ENCODE data around the gene FOCAD.

Gene FOCAD

DNA sequence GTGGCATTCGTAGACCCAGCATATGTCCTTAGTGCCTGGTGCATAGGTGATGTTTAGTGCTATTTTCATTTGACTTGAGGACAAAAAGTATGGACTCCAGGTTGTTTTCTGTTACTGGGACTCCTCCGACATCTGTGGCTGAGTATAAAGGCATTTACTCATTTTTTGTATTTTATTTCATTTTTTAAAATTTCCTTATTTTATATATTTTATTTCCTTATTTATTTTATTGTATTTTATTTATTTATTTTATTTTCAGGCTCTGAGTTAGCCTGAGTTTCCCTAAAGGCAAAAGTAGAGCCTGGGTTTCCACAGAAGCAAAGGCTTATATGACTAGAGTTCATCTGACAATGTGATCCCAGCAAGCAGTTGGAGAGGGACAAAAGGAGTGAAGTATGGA is 91.6 kb downstream of the FOCAD start:
- H3K4me3 ChIP-seq (ENCODE audit: low read length): no peak overlapping the region
- H3K4me1 ChIP-seq (ENCODE audit: insufficient read depth, low read length): no peaks in the 10 kb centered on the region
- WGBS: 96% methylated on average over 2 of the region's 2 CpGs
- H3K9me3 ChIP-seq (ENCODE audit: insufficient read depth, low read depth, low read length): no peaks in the 10 kb centered on the region
- peaks cover 14% of the 10 kb centered on the region for H3K36me3 ChIP-seq (ENCODE audit: insufficient read depth, low read length)
- no peaks in the 10 kb centered on the region for H3K27me3 ChIP-seq (ENCODE audit: insufficient read depth, low read length)
- H3K27ac ChIP-seq (ENCODE audit: low read depth, low read length): no peak overlapping the region
- H3K9ac ChIP-seq (ENCODE audit: low read depth, low read length): no peak overlapping the region

DNA sequence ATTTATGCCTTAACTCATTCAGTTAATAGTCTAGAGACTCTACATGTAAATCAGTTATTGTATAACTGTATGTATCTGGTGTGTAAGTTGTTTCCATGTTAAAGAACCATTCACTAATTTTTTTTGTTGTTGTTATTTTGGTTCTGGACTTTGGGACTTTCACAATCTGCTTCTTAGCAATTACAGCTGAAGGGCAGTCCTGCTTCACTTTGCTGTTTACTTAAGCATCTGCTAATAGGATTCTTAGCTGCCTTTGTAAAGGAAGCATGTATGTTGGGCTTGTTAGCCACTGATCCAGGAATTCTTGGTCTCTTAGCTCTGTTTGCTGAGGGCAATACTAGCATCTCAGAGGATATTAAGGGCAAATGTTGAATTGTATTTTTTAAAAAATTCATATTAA is 97.0 kb downstream of the FOCAD start:
- no peak overlapping the region for H3K4me3 ChIP-seq (ENCODE audit: low read length)
- no peak overlapping the region for H3K9ac ChIP-seq (ENCODE audit: low read depth, low read length)
- H3K9me3 ChIP-seq (ENCODE audit: insufficient read depth, low read depth, low read length): no peaks in the 10 kb centered on the region
- no peak overlapping the region for H3K27ac ChIP-seq (ENCODE audit: low read depth, low read length)
- no peaks in the 10 kb centered on the region for H3K27me3 ChIP-seq (ENCODE audit: insufficient read depth, low read length)
- peaks cover 26% of the 10 kb centered on the region for H3K4me1 ChIP-seq (ENCODE audit: insufficient read depth, low read length)
- 0 out of 2 replicates have a peak, but pooled peaks cover 3% of the 10 kb centered on the region for H3K36me3 ChIP-seq (ENCODE audit: insufficient read depth, low read length)

- Histone ChIP-seq H3K27ac (ENCODE audit: low read depth, low read length) (no peak overlapping the region), H3K36me3 (ENCODE audit: insufficient read depth, low read length) (0 out of 2 replicates have a peak, but pooled peaks cover 3% of the 10 kb centered on the region), H3K27me3 (ENCODE audit: insufficient read depth, low read length) (no peaks in the 10 kb centered on the region), H3K9me3 (ENCODE audit: insufficient read depth, low read depth, low read length) (no peaks in the 10 kb centered on the region), H3K4me1 (ENCODE audit: insufficient read depth, low read length) (peaks cover 26% of the 10 kb centered on the region), H3K4me3 (ENCODE audit: low read length) (no peak overlapping the region), H3K9ac (ENCODE audit: low read depth, low read length) (no peak overlapping the region)
- WGBS: 91% methylated on average over 5 of the region's 5 CpGs
These were observed 98.2 kb downstream of the FOCAD start for GRCh38 chr9:20782289-20782688.

DNA sequence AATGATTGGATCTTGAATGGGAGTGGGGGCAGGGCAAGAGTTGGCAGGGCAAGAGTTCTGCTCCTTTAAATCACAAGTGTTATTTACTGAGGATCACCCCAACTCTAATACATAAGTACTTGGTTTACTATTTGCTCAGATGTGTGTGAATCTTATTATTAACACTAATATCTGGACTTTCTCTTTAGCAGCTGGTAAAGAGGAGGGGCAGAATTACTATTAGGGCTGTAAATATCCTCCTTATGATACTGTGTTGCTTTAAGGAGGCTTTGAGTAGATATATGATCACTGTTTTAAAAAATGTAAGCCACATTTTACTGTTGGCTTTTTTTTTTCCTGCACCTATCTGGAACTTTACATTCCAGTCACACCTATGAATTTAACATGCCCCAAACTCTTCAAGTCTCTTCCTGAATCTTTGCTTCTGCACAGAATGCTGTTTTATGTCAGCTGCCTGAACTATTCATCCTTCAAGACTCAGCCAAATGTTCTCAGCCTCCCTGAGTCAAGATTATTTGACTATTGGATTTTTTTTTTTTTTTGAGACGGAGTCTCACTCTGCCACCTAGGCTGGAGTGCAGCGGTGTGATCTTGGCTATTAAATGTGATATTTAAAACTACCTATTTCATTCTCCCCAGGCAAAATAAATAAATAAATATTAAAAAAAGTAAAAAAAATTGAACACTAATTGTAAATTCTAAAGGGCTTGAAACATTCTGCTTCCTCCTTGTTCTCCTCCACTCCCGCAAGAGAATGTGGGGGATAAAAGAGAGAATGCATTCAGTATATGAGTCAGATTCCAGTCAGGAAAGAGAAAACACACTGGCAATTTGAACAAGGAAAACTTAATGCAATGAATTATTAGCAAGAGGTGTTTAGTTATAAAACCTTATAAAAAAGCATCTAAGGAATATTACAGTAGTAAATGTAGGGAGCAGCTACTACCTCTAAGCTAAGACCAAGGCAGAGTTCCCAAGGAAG is 99.3 kb downstream of the FOCAD start:
- Histone ChIP-seq H3K9ac (ENCODE audit: low read depth, low read length) (no peak overlapping the region), H3K36me3 (ENCODE audit: insufficient read depth, low read length) (0 out of 2 replicates have a peak, but pooled peaks cover 3% of the 10 kb centered on the region), H3K9me3 (ENCODE audit: insufficient read depth, low read depth, low read length) (no peaks in the 10 kb centered on the region), H3K27ac (ENCODE audit: low read depth, low read length) (no peak overlapping the region), H3K27me3 (ENCODE audit: insufficient read depth, low read length) (no peaks in the 10 kb centered on the region), H3K4me1 (ENCODE audit: insufficient read depth, low read length) (peaks cover 26% of the 10 kb centered on the region), H3K4me3 (ENCODE audit: low read length) (no peak overlapping the region)
- WGBS: 100% methylated on average over 1 of the region's 3 CpGs

- 86% methylated on average over 1 of the region's 1 CpG for WGBS
- H3K27ac ChIP-seq (ENCODE audit: low read depth, low read length): no peak overlapping the region
- H3K4me3 ChIP-seq (ENCODE audit: low read length): no peak overlapping the region
- no peaks in the 10 kb centered on the region for H3K9me3 ChIP-seq (ENCODE audit: insufficient read depth, low read depth, low read length)
- H3K4me1 ChIP-seq (ENCODE audit: insufficient read depth, low read length): peaks cover 26% of the 10 kb centered on the region
- 0 out of 2 replicates have a peak, but pooled peaks cover under 1% of the 10 kb centered on the region for H3K36me3 ChIP-seq (ENCODE audit: insufficient read depth, low read length)
- H3K27me3 ChIP-seq (ENCODE audit: insufficient read depth, low read length): no peaks in the 10 kb centered on the region
- no peak overlapping the region for H3K9ac ChIP-seq (ENCODE audit: low read depth, low read length)
These were observed 100.1 kb downstream of the FOCAD start for GRCh38 chr9:20784196-20784595.

DNA sequence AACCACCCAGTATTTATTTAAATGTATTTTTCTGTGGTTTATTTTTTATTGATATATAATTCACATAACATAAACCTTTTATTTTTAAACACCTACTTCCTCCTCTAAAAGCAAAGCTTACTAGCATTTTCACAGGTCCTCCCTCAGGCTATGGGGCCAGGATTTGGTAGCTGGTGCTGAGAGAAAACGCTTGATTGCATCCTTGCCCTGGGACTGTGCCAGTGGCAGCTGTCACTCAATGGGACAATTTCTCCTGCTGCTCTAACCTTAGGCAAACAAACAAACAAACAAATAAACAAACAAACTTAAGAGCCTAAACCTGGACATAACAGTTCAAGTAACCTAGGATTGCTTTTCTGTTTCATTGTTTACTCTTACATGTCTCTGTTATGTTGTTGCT is 102.7 kb downstream of the FOCAD start:
- Histone ChIP-seq H3K27ac (ENCODE audit: low read depth, low read length) (no peak overlapping the region), H3K27me3 (ENCODE audit: insufficient read depth, low read length) (no peaks in the 10 kb centered on the region), H3K9me3 (ENCODE audit: insufficient read depth, low read depth, low read length) (no peaks in the 10 kb centered on the region), H3K36me3 (ENCODE audit: insufficient read depth, low read length) (peaks cover 15% of the 10 kb centered on the region), H3K4me3 (ENCODE audit: low read length) (no peak overlapping the region), H3K4me1 (ENCODE audit: insufficient read depth, low read length) (peaks cover 26% of the 10 kb centered on the region), H3K9ac (ENCODE audit: low read depth, low read length) (no peak overlapping the region)
- no CpG with 5 or more reads among the region's 1 CpG for WGBS

- Histone ChIP-seq H3K27me3 (ENCODE audit: insufficient read depth, low read length) (no peaks in the 10 kb centered on the region), H3K4me1 (ENCODE audit: insufficient read depth, low read length) (peaks cover 14% of the 10 kb centered on the region), H3K27ac (ENCODE audit: low read depth, low read length) (no peak overlapping the region), H3K9ac (ENCODE audit: low read depth, low read length) (no peak overlapping the region), H3K9me3 (ENCODE audit: insufficient read depth, low read depth, low read length) (no peaks in the 10 kb centered on the region), H3K36me3 (ENCODE audit: insufficient read depth, low read length) (peaks cover 15% of the 10 kb centered on the region), H3K4me3 (ENCODE audit: low read length) (no peak overlapping the region)
- 95% methylated on average over 3 of the region's 3 CpGs for WGBS
These were observed 104.7 kb downstream of the FOCAD start for GRCh38 chr9:20788526-20789451.

DNA sequence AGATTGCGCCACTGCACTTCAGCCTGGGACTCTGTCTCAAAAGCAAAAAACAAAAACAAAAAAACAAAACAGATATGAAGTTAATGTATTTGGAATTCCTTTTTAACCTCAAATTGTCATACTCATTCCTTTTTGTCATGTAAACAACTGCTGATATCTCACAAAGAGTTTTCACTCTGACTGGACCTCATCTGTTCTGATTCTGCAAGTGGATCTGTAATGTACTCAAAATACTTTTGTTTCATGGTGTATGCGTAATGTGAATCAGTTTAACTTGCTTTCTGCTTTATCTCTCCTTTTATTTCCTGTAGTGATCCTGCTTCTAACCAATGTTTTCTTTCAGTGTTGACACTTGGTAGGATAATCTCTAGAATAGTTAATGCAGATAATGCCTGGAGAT is 106.7 kb downstream of the FOCAD start:
- Histone ChIP-seq H3K36me3 (ENCODE audit: insufficient read depth, low read length) (peaks cover 15% of the 10 kb centered on the region), H3K4me3 (ENCODE audit: low read length) (no peak overlapping the region), H3K4me1 (ENCODE audit: insufficient read depth, low read length) (peaks cover under 1% of the 10 kb centered on the region; the same call in 1 of the 2 replicates), H3K27ac (ENCODE audit: low read depth, low read length) (no peak overlapping the region), H3K9ac (ENCODE audit: low read depth, low read length) (no peak overlapping the region), H3K9me3 (ENCODE audit: insufficient read depth, low read depth, low read length) (no peaks in the 10 kb centered on the region), H3K27me3 (ENCODE audit: insufficient read depth, low read length) (no peaks in the 10 kb centered on the region)
- 91% methylated on average over 1 of the region's 2 CpGs for WGBS

DNA sequence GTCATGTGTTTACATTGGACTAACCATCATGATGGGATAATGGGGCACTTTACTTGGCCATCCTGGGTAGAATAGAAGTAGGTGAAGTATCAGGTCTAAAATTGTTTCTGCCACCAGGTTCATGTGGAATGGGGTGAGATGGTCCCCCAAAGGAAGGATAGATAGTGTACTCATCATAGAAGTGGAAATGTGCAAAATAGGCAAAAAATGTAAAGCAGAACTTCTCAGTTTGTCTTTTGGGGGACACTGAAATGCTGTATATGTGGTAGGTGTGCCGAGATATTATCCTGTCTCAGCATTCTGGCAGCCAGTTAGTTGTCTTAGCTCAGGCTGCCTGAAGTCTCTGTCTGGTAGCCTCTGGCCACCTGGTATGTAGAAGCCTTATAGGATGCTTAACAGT is 107.6 kb downstream of the FOCAD start:
- H3K9ac ChIP-seq (ENCODE audit: low read depth, low read length): no peak overlapping the region
- H3K9me3 ChIP-seq (ENCODE audit: insufficient read depth, low read depth, low read length): no peaks in the 10 kb centered on the region
- no peaks in the 10 kb centered on the region for H3K27me3 ChIP-seq (ENCODE audit: insufficient read depth, low read length)
- no peaks in the 10 kb centered on the region for H3K4me1 ChIP-seq (ENCODE audit: insufficient read depth, low read length)
- H3K27ac ChIP-seq (ENCODE audit: low read depth, low read length): no peak overlapping the region
- H3K36me3 ChIP-seq (ENCODE audit: insufficient read depth, low read length): peaks cover 15% of the 10 kb centered on the region
- no peak overlapping the region for H3K4me3 ChIP-seq (ENCODE audit: low read length)
- 96% methylated on average over 1 of the region's 1 CpG for WGBS

DNA sequence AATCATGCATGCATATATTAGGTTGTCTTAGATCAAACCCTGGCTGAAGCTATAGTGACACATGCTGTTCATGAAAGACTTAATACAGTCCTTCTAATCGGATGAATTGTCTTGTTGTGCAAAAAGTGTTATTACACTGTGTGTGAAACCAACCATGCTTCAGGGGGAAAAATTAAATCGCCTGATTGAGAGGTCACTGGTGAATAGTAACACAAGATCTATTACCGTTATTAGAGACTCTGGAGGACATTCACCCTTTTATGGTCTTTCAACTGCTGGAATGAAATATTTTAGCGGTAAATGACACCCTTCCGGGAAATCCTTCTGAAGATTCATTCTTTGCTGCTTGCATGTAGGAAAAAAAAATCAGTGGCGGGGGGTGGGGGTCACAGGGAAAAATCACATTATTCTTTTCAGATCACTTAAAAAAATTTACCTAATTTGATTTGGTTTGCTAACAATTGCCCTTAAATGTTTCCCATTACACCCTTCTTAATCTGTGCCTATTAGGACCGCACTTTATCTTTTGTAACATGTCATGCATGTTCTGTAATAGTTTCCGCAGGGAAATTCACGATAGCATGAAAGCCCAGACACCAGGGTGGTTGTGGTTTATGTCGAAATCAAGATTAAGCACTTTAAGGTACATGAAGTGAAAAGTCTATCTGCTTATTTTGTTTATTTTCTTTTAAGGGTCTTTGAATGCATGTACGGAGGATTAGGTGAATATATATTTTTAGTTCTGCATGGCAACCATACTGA is 120.6 kb downstream of the FOCAD start:
- no peaks in the 10 kb centered on the region for H3K27me3 ChIP-seq (ENCODE audit: insufficient read depth, low read length)
- H3K4me1 ChIP-seq (ENCODE audit: insufficient read depth, low read length): no peaks in the 10 kb centered on the region
- H3K27ac ChIP-seq (ENCODE audit: low read depth, low read length): no peak overlapping the region
- 94% methylated on average over 10 of the region's 11 CpGs for WGBS
- H3K9me3 ChIP-seq (ENCODE audit: insufficient read depth, low read depth, low read length): no peaks in the 10 kb centered on the region
- no peak overlapping the region for H3K9ac ChIP-seq (ENCODE audit: low read depth, low read length)
- no peak overlapping the region for H3K4me3 ChIP-seq (ENCODE audit: low read length)
- no peaks in the 10 kb centered on the region for H3K36me3 ChIP-seq (ENCODE audit: insufficient read depth, low read length)
